Osteoblast (primary cell): Measurements from ENCODE around the gene PBLD. TPM values are rescaled to one million over a fixed set of nuclear protein-coding genes. Genes with fewer than 3 reads are reported as not detected.

Source experiments
- DNase-seq: peaks from one replicate; pipeline ENCODE4 v3.0.0; 2011; ENCODE audit warnings: low spot score, mixed read lengths; ENCODE audit not compliant: insufficient read length; ENCODE audit errors: missing footprints
- H2AFZ ChIP-seq: 2 replicates; pipeline ENCODE4 v1.6.0; 2011; ENCODE audit warnings: mild to moderate bottlenecking, low read length
- H3K27ac ChIP-seq: 2 replicates; pipeline ENCODE4 v1.5.1; 2011; ENCODE audit warnings: mild to moderate bottlenecking, low read depth, low read length, moderate library complexity
- H3K27me3 ChIP-seq: 2 replicates; pipeline ENCODE4 v1.6.0; 2012; ENCODE audit warnings: mild to moderate bottlenecking, control low read depth, inconsistent platforms, low read length, moderate library complexity; ENCODE audit not compliant: insufficient read depth
- H3K36me3 ChIP-seq: 2 replicates; pipeline ENCODE4 v1.5.1; 2011; ENCODE audit warnings: mild to moderate bottlenecking, low read length, control low read depth, moderate library complexity; ENCODE audit not compliant: insufficient read depth
- H3K4me1 ChIP-seq: 2 replicates; pipeline ENCODE4 v1.5.1; 2011; ENCODE audit warnings: mild to moderate bottlenecking, low read length, control low read depth, moderate library complexity; ENCODE audit not compliant: insufficient read depth
- H3K4me2 ChIP-seq: 2 replicates; pipeline ENCODE4 v1.6.0; 2011; ENCODE audit warnings: mild to moderate bottlenecking, low read length; ENCODE audit not compliant: insufficient read depth
- H3K4me3 ChIP-seq: fragments of 200-600 bp; sonication (generic); 3 replicates; pipeline ENCODE4 v1.5.1; 2012; ENCODE audit warnings: mild to moderate bottlenecking, low read length, inconsistent platforms; ENCODE audit not compliant: insufficient read depth
- H3K79me2 ChIP-seq: 2 replicates; pipeline ENCODE4 v1.6.0; 2012; ENCODE audit warnings: mild to moderate bottlenecking, low read length, control low read depth, inconsistent platforms; ENCODE audit not compliant: insufficient read depth
- H3K9me3 ChIP-seq: 2 replicates; pipeline ENCODE4 v1.5.1; 2011; ENCODE audit warnings: low read depth, low read length, control low read depth
- H4K20me1 ChIP-seq: 2 replicates; pipeline ENCODE4 v1.6.0; 2012; ENCODE audit warnings: mild to moderate bottlenecking, low read length, control low read depth; ENCODE audit not compliant: insufficient read depth
- total RNA-seq: library from RNA; depleted of rRNA; stranded (reverse); fragments of >200 nt; gene quantifications from 2 replicates; pipeline ENCODE4 v1.2.3, GENCODE V29; 2012
- TF ChIP-seq, protein P1 (sequence below): IDR thresholded peaks from 2 replicates; pipeline ENCODE4 v1.5.1; 2011; ENCODE audit warnings: mild to moderate bottlenecking, low read depth, low read length, moderate library complexity; ENCODE audit errors: extremely low read depth

Gene PBLD
- total RNA-seq, 1 donor = 13.4 TPM

DNA sequence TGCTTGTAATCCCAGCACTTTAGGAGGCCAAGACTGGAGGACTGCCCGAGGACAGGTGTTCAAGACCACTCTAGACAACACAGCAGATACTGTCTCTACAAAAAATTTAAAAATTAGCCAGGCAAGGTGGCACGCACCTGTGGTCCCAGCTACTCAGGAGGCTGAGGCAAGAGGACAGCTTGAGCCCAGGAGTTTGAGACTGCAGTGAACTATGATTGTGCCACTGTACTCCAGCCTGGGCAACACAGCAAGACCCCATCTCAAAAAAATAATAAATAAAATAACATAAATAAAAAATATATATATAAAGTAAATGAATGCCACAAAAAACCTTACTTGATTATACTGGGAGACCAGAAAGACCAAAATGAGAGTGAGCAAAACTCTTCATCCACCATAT lies 20.8 kb upstream of the PBLD start:
- Histone ChIP-seq H2AFZ (no peak overlapping the region), H3K36me3 (peaks cover 48% of the 10 kb centered on the region), H3K4me3 (no peak overlapping the region), H3K79me2 (no peaks in the 10 kb centered on the region), H3K9me3 (no peaks in the 10 kb centered on the region), H3K4me2 (no peak overlapping the region), H4K20me1 (no peaks in the 10 kb centered on the region), H3K27me3 (no peaks in the 10 kb centered on the region), H3K4me1 (no peaks in the 10 kb centered on the region), H3K27ac (no peak overlapping the region)
- no peak for DNase-seq
- TF ChIP-seq, protein P1, sequence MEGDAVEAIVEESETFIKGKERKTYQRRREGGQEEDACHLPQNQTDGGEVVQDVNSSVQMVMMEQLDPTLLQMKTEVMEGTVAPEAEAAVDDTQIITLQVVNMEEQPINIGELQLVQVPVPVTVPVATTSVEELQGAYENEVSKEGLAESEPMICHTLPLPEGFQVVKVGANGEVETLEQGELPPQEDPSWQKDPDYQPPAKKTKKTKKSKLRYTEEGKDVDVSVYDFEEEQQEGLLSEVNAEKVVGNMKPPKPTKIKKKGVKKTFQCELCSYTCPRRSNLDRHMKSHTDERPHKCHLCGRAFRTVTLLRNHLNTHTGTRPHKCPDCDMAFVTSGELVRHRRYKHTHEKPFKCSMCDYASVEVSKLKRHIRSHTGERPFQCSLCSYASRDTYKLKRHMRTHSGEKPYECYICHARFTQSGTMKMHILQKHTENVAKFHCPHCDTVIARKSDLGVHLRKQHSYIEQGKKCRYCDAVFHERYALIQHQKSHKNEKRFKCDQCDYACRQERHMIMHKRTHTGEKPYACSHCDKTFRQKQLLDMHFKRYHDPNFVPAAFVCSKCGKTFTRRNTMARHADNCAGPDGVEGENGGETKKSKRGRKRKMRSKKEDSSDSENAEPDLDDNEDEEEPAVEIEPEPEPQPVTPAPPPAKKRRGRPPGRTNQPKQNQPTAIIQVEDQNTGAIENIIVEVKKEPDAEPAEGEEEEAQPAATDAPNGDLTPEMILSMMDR = no peak

DNA sequence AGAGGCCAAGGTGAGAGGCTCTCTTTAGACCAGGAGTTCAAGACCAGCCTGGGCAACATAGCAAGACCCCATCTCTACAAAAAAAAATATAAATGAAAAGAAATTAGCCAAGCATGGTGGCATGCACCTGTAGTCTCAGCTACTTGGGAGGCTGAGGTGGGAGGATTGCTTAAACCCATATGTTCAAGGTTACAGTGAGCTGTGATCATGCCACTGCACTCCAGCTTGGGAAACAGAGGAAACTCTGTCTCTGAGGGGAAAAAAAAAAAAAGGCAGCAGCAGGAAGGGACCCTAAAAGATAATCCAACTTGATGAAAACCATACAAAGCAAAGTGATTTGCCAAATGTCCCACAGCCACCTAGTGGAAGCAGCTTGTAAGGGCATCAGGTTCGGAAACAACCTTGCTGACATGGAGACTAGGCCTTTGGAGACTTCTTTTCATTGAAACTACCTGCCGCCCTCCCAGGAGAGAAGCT lies 15.6 kb upstream of the PBLD start:
- TF ChIP-seq, protein P1 = peak; percentile 80
- peak; percentile 53 for DNase-seq
- Histone ChIP-seq H3K79me2 (no peaks in the 10 kb centered on the region), H3K27me3 (no peaks in the 10 kb centered on the region), H3K4me3 (no peak overlapping the region), H3K36me3 (peaks cover 46% of the 10 kb centered on the region), H4K20me1 (peaks cover 3% of the 10 kb centered on the region), H3K9me3 (no peaks in the 10 kb centered on the region), H3K4me2 (no peak overlapping the region), H3K27ac (no peak overlapping the region), H2AFZ (no peak overlapping the region), H3K4me1 (peaks cover 4% of the 10 kb centered on the region)

DNA sequence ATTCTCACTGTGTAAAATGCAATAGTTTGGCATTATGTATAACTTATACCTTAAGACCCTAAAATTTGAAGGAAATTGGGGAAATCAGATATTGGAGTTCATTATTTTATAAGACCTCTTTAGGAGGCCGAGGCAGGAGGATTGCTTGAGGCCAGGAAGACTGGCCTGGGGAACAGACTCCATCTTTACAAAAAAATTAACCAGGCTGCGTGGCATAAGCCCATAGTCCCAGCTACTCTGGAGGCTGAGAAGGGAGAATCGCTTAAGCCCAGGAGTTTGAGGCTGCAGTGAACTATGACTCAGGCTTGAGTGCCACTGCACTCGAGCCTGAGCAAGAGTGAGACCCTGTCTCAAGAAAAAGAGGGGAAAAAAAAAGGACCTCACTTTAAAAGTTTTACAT lies 14.0 kb upstream of the PBLD start:
- Histone ChIP-seq H2AFZ (no peak overlapping the region), H3K4me2 (no peak overlapping the region), H3K27ac (no peak overlapping the region), H3K27me3 (no peaks in the 10 kb centered on the region), H3K79me2 (peaks cover 9% of the 10 kb centered on the region), H3K9me3 (no peaks in the 10 kb centered on the region), H3K36me3 (peaks cover 55% of the 10 kb centered on the region), H4K20me1 (peaks cover 9% of the 10 kb centered on the region), H3K4me3 (no peak overlapping the region), H3K4me1 (peaks cover 4% of the 10 kb centered on the region)
- TF ChIP-seq, protein P1 = no peak
- peak; percentile 51 for DNase-seq

DNA sequence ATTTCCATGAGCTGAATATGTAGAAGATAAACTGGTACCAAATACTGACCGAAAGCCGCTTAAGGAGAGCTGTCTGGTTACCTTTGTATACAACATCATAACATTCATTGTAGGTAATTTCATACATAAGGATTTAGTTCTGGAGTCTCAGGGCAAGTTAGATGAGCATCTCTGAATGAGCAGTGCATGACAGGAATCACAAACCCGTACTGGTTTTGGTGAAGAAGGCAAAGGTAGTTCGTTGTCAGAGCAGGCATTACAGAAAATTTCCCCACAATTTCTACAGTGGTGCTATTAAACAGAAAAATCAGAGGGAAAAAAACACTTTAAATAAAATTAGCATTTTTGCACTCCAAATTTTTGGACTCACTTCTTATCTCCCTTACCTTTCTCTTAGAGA lies 12.9 kb upstream of the PBLD start:
- no peak overlapping the region for H2AFZ ChIP-seq
- H3K4me2 ChIP-seq = no peak overlapping the region
- no peaks in the 10 kb centered on the region for H3K9me3 ChIP-seq
- H3K79me2 ChIP-seq = peaks cover 20% of the 10 kb centered on the region
- no peak for DNase-seq
- H3K36me3 ChIP-seq = peaks cover 63% of the 10 kb centered on the region
- peaks cover 4% of the 10 kb centered on the region for H3K4me1 ChIP-seq
- no peaks in the 10 kb centered on the region for H3K27me3 ChIP-seq
- H4K20me1 ChIP-seq = peaks cover 14% of the 10 kb centered on the region
- no peak overlapping the region for H3K27ac ChIP-seq
- H3K4me3 ChIP-seq = no peak overlapping the region
- TF ChIP-seq, protein P1 = no peak
